Mesendoderm (in vitro differentiated cells): ENCODE results near the gene SERTAD2.

Source experiments
- DNase-seq: peaks from one replicate; pipeline ENCODE4 v3.0.0; 2013
- H2AK5ac ChIP-seq: 2 replicates; pipeline ENCODE4 v1.6.1; 2013; ENCODE audit warnings: low read length, inconsistent platforms
- H2BK120ac ChIP-seq: 2 replicates; pipeline ENCODE4 v1.6.1; 2013; ENCODE audit warnings: low read depth, mild to moderate bottlenecking, low read length, moderate library complexity, mixed read lengths
- H2BK15ac ChIP-seq: replicated peaks from 2 replicates; pipeline ENCODE4 v1.6.1; 2013; ENCODE audit warnings: low read depth, mild to moderate bottlenecking, moderate library complexity
- H2BK5ac ChIP-seq: 2 replicates; pipeline ENCODE4 v1.6.1; 2013; ENCODE audit warnings: low read length, inconsistent platforms
- H3K18ac ChIP-seq: 2 replicates; pipeline ENCODE4 v1.6.1; 2013; ENCODE audit warnings: mild to moderate bottlenecking, low read length, mixed read lengths
- H3K23ac ChIP-seq: one replicate; pipeline ENCODE4 v1.6.1; 2013; ENCODE audit warnings: low read length
- H3K27ac ChIP-seq: 2 replicates; pipeline ENCODE4 v1.5.1; 2013; ENCODE audit warnings: low read depth, mild to moderate bottlenecking, inconsistent platforms, low read length, moderate library complexity
- H3K27me3 ChIP-seq: 2 replicates; pipeline ENCODE4 v1.6.1; 2013; ENCODE audit warnings: low read length, control low read depth, mild to moderate bottlenecking, inconsistent platforms; ENCODE audit not compliant: insufficient read depth, poor library complexity
- H3K36me3 ChIP-seq: 2 replicates; pipeline ENCODE4 v1.6.1; 2013; ENCODE audit warnings: low read length, inconsistent platforms; ENCODE audit not compliant: control insufficient read depth, insufficient read depth
- H3K4ac ChIP-seq: one replicate; pipeline ENCODE4 v1.6.1; 2013; ENCODE audit warnings: low read depth, mild to moderate bottlenecking, low read length, moderate library complexity
- H3K4me1 ChIP-seq: 2 replicates; pipeline ENCODE4 v1.6.1; 2013; ENCODE audit warnings: low read depth, low read length, inconsistent platforms; ENCODE audit not compliant: control insufficient read depth
- H3K4me2 ChIP-seq: 2 replicates; pipeline ENCODE4 v1.6.1; 2013; ENCODE audit warnings: low read length
- H3K4me3 ChIP-seq: 2 replicates; pipeline ENCODE4 v1.5.1; 2013; ENCODE audit warnings: mild to moderate bottlenecking, low read length
- H3K56ac ChIP-seq: one replicate; pipeline ENCODE4 v1.6.1; 2013; ENCODE audit warnings: low read length
- H3K79me1 ChIP-seq: 2 replicates; pipeline ENCODE4 v1.6.1; 2013; ENCODE audit warnings: low read length, inconsistent platforms
- H3K79me2 ChIP-seq: 2 replicates; pipeline ENCODE4 v1.6.1; 2013; ENCODE audit warnings: mild to moderate bottlenecking, low read length; ENCODE audit not compliant: control insufficient read depth, insufficient read depth
- H3K9ac ChIP-seq: 2 replicates; pipeline ENCODE4 v1.6.1; 2013; ENCODE audit warnings: low read length, inconsistent platforms
- H4K5ac ChIP-seq: one replicate; pipeline ENCODE4 v1.6.1; 2013; ENCODE audit warnings: low read length
- H4K8ac ChIP-seq: one replicate; pipeline ENCODE4 v1.6.1; 2013; ENCODE audit warnings: low read depth, mild to moderate bottlenecking, control low read depth, low read length, moderate library complexity
- WGBS: extraction: QIAGEN DNeasy Blood & Tissue Kit; methylation state at CpG from one replicate; pipeline ENCODE4 v1.1.7; 2013; ENCODE audit warnings: low lambda C conversion rate, missing lambda C conversion rate; ENCODE audit not compliant: insufficient coverage; ENCODE audit errors: extremely low coverage; 5-methylcytosine and 5-hydroxymethylcytosine counted together

SERTAD2 gene

DNA sequence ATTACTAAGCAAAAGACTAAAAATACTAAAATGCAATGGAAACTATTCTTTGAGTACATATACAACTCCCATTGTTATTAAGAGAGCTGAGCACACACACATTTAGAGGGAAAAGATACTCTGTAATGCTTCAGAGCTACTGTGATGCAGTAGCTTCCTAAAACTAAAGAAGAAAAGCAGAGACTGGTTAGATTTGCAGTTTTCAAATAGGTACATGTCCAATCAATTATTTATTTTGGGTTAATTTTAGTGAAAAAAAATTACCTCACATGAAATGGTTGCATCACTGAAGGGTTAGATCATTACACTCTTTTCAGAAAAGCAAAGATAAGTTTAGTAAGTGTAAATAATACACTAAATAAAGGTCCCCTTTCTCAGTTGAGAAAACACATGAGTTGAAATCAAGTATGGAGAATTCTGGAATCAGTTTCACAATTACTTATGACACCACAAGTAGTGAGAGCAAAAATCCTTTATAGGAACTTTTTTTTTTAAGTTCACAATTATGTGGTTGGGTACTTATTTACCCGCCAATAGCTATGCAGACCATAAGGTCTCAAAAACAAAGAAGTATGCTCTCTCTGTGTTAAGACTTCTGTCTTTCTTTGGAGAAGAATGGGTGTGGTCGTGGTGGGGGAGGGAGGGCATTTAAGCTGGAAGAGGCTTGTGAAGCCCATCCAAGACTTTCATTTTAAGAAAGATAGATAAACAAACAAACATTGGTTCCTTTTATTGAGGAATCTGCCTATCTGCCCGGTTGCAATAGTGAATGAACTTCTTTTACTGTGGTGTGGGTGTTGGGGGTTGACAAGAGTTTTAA, 25.3 kb upstream of the SERTAD2 start:
- no peak overlapping the region for H4K5ac ChIP-seq

GRCh38 chr2:64677530-64677929, 23.8 kb upstream of the SERTAD2 start:
- H4K8ac ChIP-seq: no peak overlapping the region
- no peak overlapping the region for H2BK120ac ChIP-seq
- no peak for DNase-seq
- no peaks in the 10 kb centered on the region for H3K79me2 ChIP-seq
- H2AK5ac ChIP-seq: no peak overlapping the region
- no CpG with 5 or more reads among the region's 3 CpGs for WGBS
- H3K27me3 ChIP-seq: no peaks in the 10 kb centered on the region
- H3K9ac ChIP-seq: no peak overlapping the region
- H3K4me3 ChIP-seq: no peak overlapping the region
- H3K4me2 ChIP-seq: no peak overlapping the region
- no peak overlapping the region for H3K4ac ChIP-seq
- H3K79me1 ChIP-seq: no peaks in the 10 kb centered on the region
- no peak overlapping the region for H3K23ac ChIP-seq
- H4K5ac ChIP-seq: no peak overlapping the region
- no peak overlapping the region for H2BK15ac ChIP-seq
- no peak overlapping the region for H3K27ac ChIP-seq
- H3K18ac ChIP-seq: no peak overlapping the region
- H3K36me3 ChIP-seq: no peaks in the 10 kb centered on the region
- no peaks in the 10 kb centered on the region for H3K4me1 ChIP-seq
- no peak overlapping the region for H3K56ac ChIP-seq
- no peak overlapping the region for H2BK5ac ChIP-seq

More for the DNA sequence above, 25.3 kb upstream of the SERTAD2 start:
- Histone ChIP-seq H2BK15ac (no peak overlapping the region), H3K56ac (no peak overlapping the region), H3K36me3 (no peaks in the 10 kb centered on the region), H3K23ac (no peak overlapping the region), H3K4me2 (no peak overlapping the region), H3K9ac (no peak overlapping the region), H3K4ac (no peak overlapping the region), H3K27ac (no peak overlapping the region), H3K4me1 (no peaks in the 10 kb centered on the region), H2BK5ac (no peak overlapping the region), H3K79me1 (no peaks in the 10 kb centered on the region), H3K4me3 (no peak overlapping the region), H2BK120ac (no peak overlapping the region), H2AK5ac (no peak overlapping the region), H3K27me3 (no peaks in the 10 kb centered on the region), H3K18ac (no peak overlapping the region), H4K8ac (no peak overlapping the region), H3K79me2 (no peaks in the 10 kb centered on the region)
- no peak for DNase-seq
- no CpG with 5 or more reads among the region's 3 CpGs for WGBS

DNA sequence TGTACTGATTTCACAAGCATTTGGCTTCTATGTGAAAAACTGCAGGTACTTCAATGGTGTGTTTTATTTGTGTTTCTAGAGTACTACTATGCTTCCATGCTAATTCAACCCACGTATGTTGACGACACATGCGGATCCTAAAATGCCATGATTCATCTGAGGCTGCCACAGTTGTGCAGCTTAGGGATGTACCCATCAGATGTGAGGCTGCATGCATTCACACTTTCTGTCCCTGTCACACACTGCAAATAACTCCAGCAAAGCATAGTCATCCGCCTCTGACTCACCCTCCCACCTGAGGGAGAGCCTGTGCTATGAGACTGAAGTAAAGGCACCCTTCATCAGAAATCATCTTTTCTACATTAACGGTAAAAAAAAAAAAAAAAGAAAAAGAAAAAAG, 22.1 kb upstream of the SERTAD2 start:
- H3K9ac ChIP-seq: no peak overlapping the region
- H3K79me1 ChIP-seq: no peaks in the 10 kb centered on the region
- H4K5ac ChIP-seq: no peak overlapping the region
- H3K18ac ChIP-seq: no peak overlapping the region
- no peaks in the 10 kb centered on the region for H3K36me3 ChIP-seq
- no peaks in the 10 kb centered on the region for H3K4me1 ChIP-seq
- no peak overlapping the region for H4K8ac ChIP-seq
- H3K27me3 ChIP-seq: no peaks in the 10 kb centered on the region
- no peak overlapping the region for H2AK5ac ChIP-seq
- no peak overlapping the region for H2BK15ac ChIP-seq
- no CpG with 5 or more reads among the region's 5 CpGs for WGBS
- no peak overlapping the region for H3K4me2 ChIP-seq
- no peak overlapping the region for H3K4me3 ChIP-seq
- no peaks in the 10 kb centered on the region for H3K79me2 ChIP-seq
- DNase-seq: peak; percentile 58
- no peak overlapping the region for H3K4ac ChIP-seq
- no peak overlapping the region for H2BK5ac ChIP-seq
- no peak overlapping the region for H3K27ac ChIP-seq
- no peak overlapping the region for H3K23ac ChIP-seq
- H3K56ac ChIP-seq: no peak overlapping the region
- no peak overlapping the region for H2BK120ac ChIP-seq

DNA sequence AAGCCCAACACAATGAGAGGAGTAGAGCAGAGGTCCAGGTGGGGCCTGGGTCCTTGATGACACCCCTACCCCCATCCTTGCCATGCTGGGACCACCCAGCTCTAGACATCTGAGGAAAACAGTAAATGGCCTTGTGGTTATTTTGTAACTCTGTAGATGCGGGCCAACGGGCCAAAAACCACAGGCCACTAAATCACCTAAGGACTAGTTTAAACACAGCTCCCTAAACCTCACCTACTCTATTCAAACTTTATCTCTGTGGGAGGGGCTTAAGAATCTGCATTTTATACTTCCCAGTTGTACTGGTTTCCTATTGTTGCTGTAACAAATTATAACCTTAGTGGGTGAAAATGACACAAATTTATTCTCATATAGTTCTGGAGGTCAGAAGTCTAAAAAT, 19.0 kb upstream of the SERTAD2 start:
- H3K18ac ChIP-seq: no peak overlapping the region
- H3K23ac ChIP-seq: no peak overlapping the region
- H3K79me1 ChIP-seq: no peaks in the 10 kb centered on the region
- no peak overlapping the region for H3K9ac ChIP-seq
- DNase-seq: no peak
- H3K36me3 ChIP-seq: no peaks in the 10 kb centered on the region
- no peaks in the 10 kb centered on the region for H3K27me3 ChIP-seq
- no peak overlapping the region for H3K56ac ChIP-seq
- no peak overlapping the region for H3K4me2 ChIP-seq
- H3K79me2 ChIP-seq: no peaks in the 10 kb centered on the region
- no peak overlapping the region for H2BK5ac ChIP-seq
- no peak overlapping the region for H2BK15ac ChIP-seq
- H4K5ac ChIP-seq: no peak overlapping the region
- H3K27ac ChIP-seq: no peak overlapping the region
- no peaks in the 10 kb centered on the region for H3K4me1 ChIP-seq
- H2BK120ac ChIP-seq: no peak overlapping the region
- no peak overlapping the region for H2AK5ac ChIP-seq
- H3K4me3 ChIP-seq: no peak overlapping the region
- H4K8ac ChIP-seq: no peak overlapping the region
- no peak overlapping the region for H3K4ac ChIP-seq
- no CpG with 5 or more reads among the region's 2 CpGs for WGBS

DNA sequence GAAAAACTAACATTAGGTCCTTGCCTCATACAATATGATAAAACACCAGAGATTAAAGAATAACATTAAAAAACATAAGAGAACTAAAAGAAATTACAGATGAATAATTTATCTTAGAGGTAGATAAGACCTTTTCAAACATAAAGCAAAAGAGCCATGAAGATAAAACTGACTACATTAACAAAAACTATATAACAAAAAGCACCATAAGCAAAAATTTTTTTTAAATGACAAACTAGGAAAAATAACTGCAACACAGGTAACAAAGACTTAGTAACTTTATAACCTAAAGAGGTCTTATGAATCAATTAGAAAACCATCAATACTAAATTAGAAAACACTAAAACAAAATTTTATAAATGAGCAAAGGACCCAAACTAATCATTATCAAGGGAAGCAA, 16.3 kb upstream of the SERTAD2 start:
- H3K4me3 ChIP-seq: no peak overlapping the region
- H3K36me3 ChIP-seq: no peaks in the 10 kb centered on the region
- no peak overlapping the region for H3K9ac ChIP-seq
- H3K27me3 ChIP-seq: no peaks in the 10 kb centered on the region
- no peak overlapping the region for H3K18ac ChIP-seq
- no peak overlapping the region for H4K5ac ChIP-seq
- H3K4ac ChIP-seq: no peak overlapping the region
- H4K8ac ChIP-seq: no peak overlapping the region
- no peaks in the 10 kb centered on the region for H3K79me2 ChIP-seq
- H2BK5ac ChIP-seq: no peak overlapping the region
- H3K23ac ChIP-seq: no peak overlapping the region
- H2BK120ac ChIP-seq: no peak overlapping the region
- no peak overlapping the region for H2AK5ac ChIP-seq
- no peak overlapping the region for H3K56ac ChIP-seq
- DNase-seq: no peak
- no peaks in the 10 kb centered on the region for H3K79me1 ChIP-seq
- no peak overlapping the region for H2BK15ac ChIP-seq
- no peaks in the 10 kb centered on the region for H3K4me1 ChIP-seq
- H3K4me2 ChIP-seq: no peak overlapping the region
- H3K27ac ChIP-seq: no peak overlapping the region

DNA sequence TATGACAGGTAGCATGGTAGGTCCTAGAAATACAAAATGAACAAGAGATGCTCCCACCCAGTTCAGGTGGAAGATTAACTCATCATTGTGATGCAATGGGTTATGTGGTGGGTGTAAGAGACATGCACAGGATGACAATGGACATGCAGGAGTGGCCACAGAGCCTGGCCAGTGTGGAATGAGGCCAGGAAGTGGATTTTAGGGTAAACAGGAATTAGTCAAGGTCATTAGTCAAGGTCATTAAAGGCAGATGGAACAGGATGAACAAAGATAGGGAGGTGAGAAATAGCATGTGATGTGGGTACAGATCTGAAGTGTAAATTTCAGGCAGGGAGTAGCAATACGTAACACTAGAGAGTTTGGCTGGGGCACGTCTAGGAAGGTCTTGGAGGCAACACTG, 15.6 kb upstream of the SERTAD2 start:
- no peak overlapping the region for H3K4me2 ChIP-seq
- no peak overlapping the region for H3K4me3 ChIP-seq
- no peak overlapping the region for H3K56ac ChIP-seq
- no peak overlapping the region for H4K8ac ChIP-seq
- no peak for DNase-seq
- H2BK5ac ChIP-seq: no peak overlapping the region
- H3K36me3 ChIP-seq: no peaks in the 10 kb centered on the region
- no peak overlapping the region for H3K23ac ChIP-seq
- H2BK15ac ChIP-seq: no peak overlapping the region
- H3K4me1 ChIP-seq: no peaks in the 10 kb centered on the region
- no CpG with 5 or more reads among the region's 2 CpGs for WGBS
- no peaks in the 10 kb centered on the region for H3K79me2 ChIP-seq
- H2BK120ac ChIP-seq: no peak overlapping the region
- H3K9ac ChIP-seq: no peak overlapping the region
- H3K27me3 ChIP-seq: no peaks in the 10 kb centered on the region
- no peak overlapping the region for H3K18ac ChIP-seq
- no peak overlapping the region for H3K4ac ChIP-seq
- no peak overlapping the region for H3K27ac ChIP-seq
- H4K5ac ChIP-seq: no peak overlapping the region
- no peaks in the 10 kb centered on the region for H3K79me1 ChIP-seq
- no peak overlapping the region for H2AK5ac ChIP-seq
